ENCODE measurements around the gene AEN.

AEN gene, protein sequence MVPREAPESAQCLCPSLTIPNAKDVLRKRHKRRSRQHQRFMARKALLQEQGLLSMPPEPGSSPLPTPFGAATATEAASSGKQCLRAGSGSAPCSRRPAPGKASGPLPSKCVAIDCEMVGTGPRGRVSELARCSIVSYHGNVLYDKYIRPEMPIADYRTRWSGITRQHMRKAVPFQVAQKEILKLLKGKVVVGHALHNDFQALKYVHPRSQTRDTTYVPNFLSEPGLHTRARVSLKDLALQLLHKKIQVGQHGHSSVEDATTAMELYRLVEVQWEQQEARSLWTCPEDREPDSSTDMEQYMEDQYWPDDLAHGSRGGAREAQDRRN

DNA sequence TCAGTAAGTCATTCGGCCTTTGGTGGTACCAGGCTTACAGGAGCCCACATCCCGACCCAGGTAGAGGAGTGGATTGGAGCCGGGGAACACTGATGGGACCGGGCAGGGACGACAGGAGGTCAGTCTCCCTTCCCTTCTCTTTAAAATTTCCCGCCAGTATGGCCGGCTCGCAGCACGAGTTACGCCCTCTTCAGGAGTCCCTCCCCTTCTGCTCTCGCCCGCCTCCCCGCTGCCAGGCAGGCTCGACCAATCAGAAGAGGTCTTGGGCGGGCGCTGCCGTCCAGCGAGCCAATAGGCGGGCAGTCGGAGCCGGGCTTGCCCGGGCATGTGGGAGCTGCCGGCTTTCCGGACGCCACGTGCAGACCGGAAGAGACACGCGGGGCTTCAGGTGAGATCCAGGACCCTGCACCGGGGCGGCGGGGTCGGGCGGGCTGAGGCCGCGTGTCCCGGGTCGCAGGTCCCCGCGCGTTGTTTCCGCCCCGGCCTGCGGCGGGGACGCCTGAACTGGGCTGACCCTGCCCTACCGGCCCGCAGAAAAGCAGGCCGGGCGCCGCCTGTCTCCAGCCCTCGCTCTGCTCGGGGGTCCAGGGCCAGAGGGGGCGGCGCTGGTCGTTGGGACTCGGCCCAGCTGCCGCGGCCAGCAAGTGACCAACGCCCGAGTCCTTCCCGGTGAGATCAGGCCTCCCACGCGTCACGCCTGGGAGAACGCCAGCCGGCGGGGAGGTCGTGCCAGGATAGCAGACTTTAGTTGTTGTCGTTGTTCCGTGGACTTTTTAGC is at the start of gene AEN:
TSS of gene AEN (plus strand) at position 346 of the 778 bp plus-strand sequence. CDS start 4,870 bp downstream, outside the sequence.
- DNase-seq = peak; percentile 93

GRCh38 chr15:88571852-88572259 is 49.3 kb upstream of the AEN start:
- no peak for DNase-seq

DNA sequence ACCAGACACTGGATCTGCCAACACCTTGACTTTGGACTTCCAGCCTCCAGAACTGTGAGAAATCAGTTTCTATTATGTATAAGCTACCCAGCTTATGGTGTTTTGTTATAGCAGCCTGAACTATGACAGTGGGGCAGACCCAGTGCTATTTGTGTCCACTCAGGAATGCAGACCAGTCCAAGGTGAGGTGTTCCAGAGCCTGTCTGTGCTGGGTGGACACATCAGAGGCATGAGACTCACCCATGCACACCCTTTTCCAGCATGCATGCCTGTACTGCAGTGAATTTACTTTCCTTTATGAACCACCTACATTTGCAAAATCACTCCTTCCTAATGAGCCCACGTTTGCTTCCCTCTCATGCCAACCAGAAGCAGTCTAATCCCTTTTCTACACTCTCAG is 47.1 kb upstream of the AEN start:
- DNase-seq = no peak

- peak; percentile 28 for DNase-seq
Measured at GRCh38 chr15:88574655-88575054, 46.5 kb upstream of the AEN start.

DNA sequence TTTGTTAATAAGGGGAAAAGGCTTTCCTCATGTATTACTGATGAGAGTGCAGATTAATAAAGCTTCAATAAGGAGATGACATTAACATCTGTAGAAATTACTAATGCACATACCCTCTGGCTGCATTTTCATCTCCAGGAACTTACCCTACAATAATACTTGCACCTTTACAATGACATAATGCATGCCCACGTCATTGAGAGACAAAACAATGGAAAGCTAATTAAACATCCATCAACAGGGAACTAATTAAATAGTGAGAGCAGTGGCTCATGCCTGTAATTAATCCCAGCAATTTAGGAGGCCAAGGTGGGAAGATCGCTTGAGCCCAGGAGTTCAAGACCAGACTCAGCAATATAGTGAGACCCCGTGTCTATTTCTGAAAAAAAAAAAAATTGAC is 41.8 kb upstream of the AEN start:
- no peak for DNase-seq

- no peak for DNase-seq
Measured at GRCh38 chr15:88580532-88580931, 40.6 kb upstream of the AEN start.

GRCh38 chr15:88586401-88587162 is 34.6 kb upstream of the AEN start:
- DNase-seq = no peak

GRCh38 chr15:88590759-88591158 is 30.4 kb upstream of the AEN start:
- DNase-seq = no peak

DNA sequence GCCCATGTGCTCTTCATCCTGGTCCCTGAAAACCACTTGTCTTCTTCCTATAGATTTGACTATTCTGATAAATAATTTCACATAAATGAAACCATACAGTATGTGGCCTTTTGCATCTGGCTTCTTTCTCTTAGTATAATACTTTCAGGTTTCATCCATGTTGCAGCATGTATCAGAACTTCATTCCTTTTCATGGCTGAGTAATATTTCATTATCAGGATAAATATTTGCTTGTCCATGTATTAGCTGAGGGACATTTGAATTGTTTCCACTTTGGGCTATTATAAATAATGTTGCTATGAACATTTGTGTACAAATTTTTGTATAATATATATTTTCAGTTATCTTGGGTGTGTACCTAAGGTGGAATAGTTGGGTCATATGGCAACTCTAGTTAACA is 29.8 kb upstream of the AEN start:
- no peak for DNase-seq

DNA sequence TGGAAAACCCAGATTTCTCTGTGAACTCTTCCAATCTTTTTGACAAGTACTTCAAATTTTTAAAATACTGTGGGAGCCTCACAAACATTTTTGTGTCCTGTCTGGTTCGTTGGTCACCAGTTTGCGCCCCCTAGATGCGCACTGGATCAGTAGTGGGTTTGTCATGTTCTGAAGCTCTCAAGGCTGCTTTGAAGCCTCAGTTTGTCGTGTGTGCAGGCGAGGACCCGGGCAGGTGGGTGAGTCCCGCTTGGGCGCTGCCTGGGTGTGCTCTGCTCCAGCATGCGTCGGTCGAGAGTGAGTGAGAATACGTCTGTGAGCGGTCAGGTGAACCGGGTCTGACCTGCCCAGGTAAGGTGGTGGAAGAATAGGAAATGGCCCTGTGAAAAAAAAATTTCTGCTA is 17.3 kb upstream of the AEN start:
- DNase-seq = no peak

DNA sequence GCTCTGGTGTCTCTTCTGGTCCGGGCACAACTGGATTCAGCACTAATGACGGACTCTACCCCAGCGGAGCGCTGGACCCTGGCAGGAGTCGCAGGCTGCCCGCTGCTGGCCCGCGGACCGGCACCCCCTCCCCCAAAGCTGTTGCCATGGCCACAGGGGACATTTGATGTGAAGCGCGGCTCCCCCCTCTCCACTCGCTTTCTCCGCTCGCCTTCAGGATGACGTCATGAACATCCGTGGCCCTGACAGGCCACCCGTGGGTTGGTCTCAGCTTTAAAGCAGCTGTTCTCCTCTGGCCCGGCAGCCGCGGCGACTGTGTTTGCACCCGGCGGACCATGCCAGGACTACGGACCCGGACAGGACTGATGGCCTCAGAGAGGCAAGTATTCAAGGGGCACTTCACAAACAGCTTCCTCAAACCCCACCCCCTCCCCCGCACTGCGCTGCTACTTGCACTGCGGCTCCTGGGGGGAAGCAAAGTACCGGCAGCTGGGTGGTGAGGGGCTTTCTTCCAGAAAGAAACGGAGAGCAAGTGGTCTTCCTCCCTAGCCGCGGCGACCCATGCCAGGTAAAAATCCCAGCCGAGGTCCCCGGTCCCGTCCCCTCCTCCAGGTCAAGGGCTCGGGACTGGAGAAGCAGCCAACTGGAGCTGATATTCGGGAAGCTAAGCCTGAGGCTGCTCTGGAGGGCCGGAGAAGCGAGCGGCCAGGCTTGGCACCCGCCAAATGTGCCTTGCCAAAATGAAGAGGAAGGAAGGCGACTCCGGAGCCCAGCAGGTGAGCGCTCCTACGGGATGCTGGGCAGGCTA is 16.6 kb upstream of the AEN start:
- peak; percentile 15 for DNase-seq

DNA sequence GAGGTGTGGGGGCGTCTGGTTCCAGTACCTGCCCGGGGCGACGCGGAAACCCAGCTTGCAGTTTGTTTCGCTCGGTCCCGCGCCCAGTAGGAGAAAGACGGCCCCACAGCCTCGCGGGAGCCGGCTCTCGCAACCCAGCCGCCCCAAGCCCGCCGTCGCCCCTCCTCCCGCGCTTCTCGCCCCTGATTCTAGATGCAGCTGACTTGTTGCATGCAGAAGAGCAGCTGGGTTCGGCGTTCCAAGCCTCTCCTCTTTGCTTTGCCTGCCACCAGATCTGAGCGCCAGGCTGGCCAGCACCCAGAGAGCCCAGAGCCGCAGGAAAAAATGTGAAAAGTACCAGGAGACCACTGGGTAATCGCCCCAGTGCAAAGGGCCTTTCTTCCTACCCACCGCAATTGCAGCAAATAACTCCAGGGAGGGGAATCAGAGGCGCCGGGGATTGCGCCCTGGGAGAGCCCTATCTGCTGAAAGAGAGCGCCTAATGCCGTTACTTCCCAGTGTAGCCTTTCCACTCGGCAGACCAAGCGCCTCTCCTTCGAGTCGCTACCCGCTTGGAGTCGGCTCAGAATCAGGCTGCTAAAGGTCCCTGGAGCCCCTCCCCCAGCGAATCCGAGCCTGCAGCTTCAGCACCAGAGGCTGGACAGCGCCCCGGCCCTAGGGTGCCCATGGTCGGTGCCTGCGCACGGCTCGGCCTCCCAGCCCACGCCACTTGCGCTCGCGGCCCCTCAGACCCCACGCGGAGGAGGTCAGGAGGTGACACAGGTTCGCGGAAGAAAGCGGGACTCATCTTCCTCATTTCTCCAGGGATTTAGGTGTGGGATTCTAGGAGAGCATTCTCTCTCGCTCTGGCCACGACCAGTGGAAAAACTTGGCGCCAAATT is 15.7 kb upstream of the AEN start:
- DNase-seq = peak; percentile 17

- peak; percentile 62 for DNase-seq
Measured at GRCh38 chr15:88606070-88606794, 14.9 kb upstream of the AEN start.

DNA sequence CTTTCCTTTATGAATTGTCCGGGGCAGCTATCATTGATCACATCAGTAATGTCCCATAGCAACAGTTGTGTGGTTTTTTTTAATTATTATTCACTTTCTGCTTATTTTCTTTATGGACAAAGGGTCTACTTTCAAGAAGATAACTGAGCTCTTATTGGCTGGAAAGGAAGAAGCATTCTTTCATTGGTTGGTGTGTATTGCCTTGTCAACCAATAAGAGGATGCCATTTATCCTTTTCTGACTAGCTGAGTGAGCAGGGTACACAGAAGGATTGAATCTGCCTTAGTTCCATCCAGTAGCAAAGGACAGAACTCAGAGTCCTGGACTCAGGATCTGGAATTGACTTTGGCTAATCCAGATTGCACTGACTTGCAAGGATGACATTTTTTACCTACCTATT is 13.2 kb upstream of the AEN start:
- peak; percentile 50 for DNase-seq

DNA sequence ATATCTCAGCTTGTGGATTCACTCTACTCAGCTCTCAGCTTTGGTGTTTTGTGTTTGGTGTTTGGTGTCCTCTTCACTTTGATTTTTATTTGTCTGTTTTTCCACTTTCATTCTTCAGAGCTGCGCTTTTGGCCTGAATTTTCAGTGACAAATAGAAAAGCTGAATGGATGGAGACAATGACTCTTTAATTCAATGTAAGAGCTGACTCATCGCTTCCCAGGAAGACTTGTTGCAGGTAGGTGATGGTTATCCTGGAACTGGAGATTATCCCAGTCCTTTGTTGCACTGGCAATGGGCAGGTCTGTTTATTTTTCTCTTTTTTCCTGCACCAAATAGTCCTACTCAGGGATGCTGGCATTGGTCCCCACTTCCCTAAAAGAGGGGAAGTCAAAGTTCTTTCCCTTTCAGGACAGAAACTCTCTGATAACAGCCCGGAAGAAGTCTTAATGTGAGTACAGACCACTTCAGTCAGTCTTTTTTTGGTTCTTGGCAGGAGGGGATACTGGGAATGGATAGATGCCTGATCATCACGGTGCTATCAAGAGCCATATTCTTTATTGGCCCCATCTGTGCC is 12.4 kb upstream of the AEN start:
- no peak for DNase-seq

- no peak for DNase-seq
Measured at GRCh38 chr15:88609344-88610090, 11.6 kb upstream of the AEN start.

- DNase-seq = peak; percentile 10
Measured at GRCh38 chr15:88610701-88611231, 10.4 kb upstream of the AEN start.

GRCh38 chr15:88612186-88612796 is 8.8 kb upstream of the AEN start:
- DNase-seq = no peak
